H1 (cell line): ENCODE results near the gene UGT2B7. TPM values are rescaled to one million over a fixed set of nuclear protein-coding genes. Genes with fewer than 3 reads are reported as not detected.

Experiments used
- CTCF ChIA-PET: fragments of 300-600 bp; sonication (Branson Sonifier 250); formaldehyde crosslinking; loops from one replicate; lab custom pipeline; 2021; ENCODE audit not compliant: partially characterized antibody; lab: Charles Lee
- POLR2A ChIA-PET: fragments of 300-600 bp; sonication (Branson Sonifier 250); formaldehyde crosslinking; loops from one replicate; lab custom pipeline; 2021; ENCODE audit warnings: inconsistent platforms; ENCODE audit not compliant: partially characterized antibody; lab: Charles Lee
- DNase-seq, 2 experiments: peaks; one replicate each; pipeline versions ENCODE4 v3.0.0 to v3.0.0-alpha.2; 2010 to 2022; ENCODE audit warnings: low spot score in 2 of 2, low read depth in 1 of 2, mixed read lengths in 1 of 2
- FAIRE-seq: peaks from 2 replicates; lab custom pipeline; 2011; peaks lifted over from hg19 to GRCh38; lab: Jason Lieb, UNC
- H2AFZ ChIP-seq: 2 replicates; pipeline ENCODE4 v1.8.1; 2012; ENCODE audit warnings: low read length, inconsistent platforms
- H2AK5ac ChIP-seq: 2 replicates; pipeline ENCODE4 v1.6.1; 2013; ENCODE audit warnings: low read depth, low read length
- H2BK120ac ChIP-seq: replicated peaks from 2 replicates; pipeline ENCODE3; 2013; ENCODE audit warnings: low read depth, low read length, inconsistent platforms
- H2BK12ac ChIP-seq: 2 replicates; pipeline ENCODE4 v1.6.1; 2013; ENCODE audit warnings: low read depth, low read length
- H2BK15ac ChIP-seq: 2 replicates; pipeline ENCODE4 v1.6.1; 2013; ENCODE audit warnings: low read length
- H2BK20ac ChIP-seq: 2 replicates; pipeline ENCODE4 v1.6.1; 2013; ENCODE audit warnings: low read length
- H2BK5ac ChIP-seq: 2 replicates; pipeline ENCODE4 v1.6.1; 2013; ENCODE audit warnings: low read depth, low read length
- H3K14ac ChIP-seq: 2 replicates; pipeline ENCODE4 v1.6.1; 2013; ENCODE audit warnings: inconsistent platforms; ENCODE audit not compliant: insufficient read length
- H3K18ac ChIP-seq: 2 replicates; pipeline ENCODE4 v1.6.1; 2013; ENCODE audit warnings: low read length; ENCODE audit errors: extremely low read depth
- H3K23ac ChIP-seq: 2 replicates; pipeline ENCODE4 v1.6.1; 2013; ENCODE audit warnings: inconsistent platforms; ENCODE audit not compliant: insufficient read length
- H3K23me2 ChIP-seq: 2 replicates; pipeline ENCODE4 v1.6.1; 2013; ENCODE audit warnings: low read depth, low read length
- H3K27ac ChIP-seq: 2 replicates; pipeline ENCODE4 v1.6.1; 2011; ENCODE audit warnings: low read depth, low read length, inconsistent platforms
- H3K27me3 ChIP-seq, 4 experiments: replicated peaks in 1 of 4; 1 replicate in 1 of 4; 2 replicates in 3 of 4; pipeline versions ENCODE4 v1.6.1 to v1.8.1; 2011 to 2013; ENCODE audit warnings: low read length in 3 of 4, mild to moderate bottlenecking in 3 of 4, inconsistent platforms in 2 of 4, mixed read lengths in 2 of 4, moderate library complexity in 1 of 4; ENCODE audit not compliant: control insufficient read depth in 3 of 4, insufficient read depth in 3 of 4; ENCODE audit errors: extremely low read depth in 1 of 4
- H3K36me3 ChIP-seq, 4 experiments: 2 replicates each; pipeline versions ENCODE4 v1.6.1 to v1.8.1; 2011 to 2013; ENCODE audit warnings: mild to moderate bottlenecking in 4 of 4, low read length in 3 of 4, moderate library complexity in 2 of 4, control low read depth in 1 of 4, inconsistent platforms in 1 of 4; ENCODE audit not compliant: insufficient read depth in 4 of 4, control insufficient read depth in 2 of 4
- H3K4ac ChIP-seq: replicated peaks from 2 replicates; pipeline ENCODE3; 2013; ENCODE audit warnings: low read length, low read depth, mixed read lengths, inconsistent platforms; ENCODE audit not compliant: insufficient read length
- H3K4me1 ChIP-seq, 4 experiments: replicated peaks in 1 of 4; 1 replicate in 1 of 4; 2 replicates in 3 of 4; pipeline versions ENCODE4 v1.6.1 to v1.8.1; 2011 to 2013; ENCODE audit warnings: low read length in 3 of 4, inconsistent platforms in 2 of 4, mixed read lengths in 1 of 4; ENCODE audit not compliant: insufficient read depth in 4 of 4, control insufficient read depth in 3 of 4
- H3K4me2 ChIP-seq, 2 experiments: 2 replicates each; pipeline versions ENCODE4 v1.6.1 to v1.8.1; 2011 to 2013; ENCODE audit warnings: low read depth in 2 of 2, low read length in 2 of 2, control low read depth in 1 of 2, inconsistent platforms in 1 of 2, mild to moderate bottlenecking in 1 of 2; ENCODE audit not compliant: insufficient read depth in 1 of 2
- H3K4me3 ChIP-seq, 4 experiments: fragments of 200-600, 300-600 bp in 1 of 4; sonication (generic), shearing (Covaris generic), sonication (Bioruptor Twin) in 1 of 4; 2 replicates each; pipeline versions ENCODE4 v1.5.1 to v1.8.1; 2011 to 2016; ENCODE audit warnings: low read length in 4 of 4, low read depth in 3 of 4, control low read depth in 2 of 4, inconsistent platforms in 2 of 4, mild to moderate bottlenecking in 2 of 4, mixed read lengths in 1 of 4, moderate library complexity in 1 of 4; ENCODE audit not compliant: insufficient read depth in 2 of 4; ENCODE audit errors: extremely low read depth in 1 of 4
- H3K56ac ChIP-seq: replicated peaks from 2 replicates; pipeline ENCODE3; 2013; ENCODE audit warnings: low read depth, mild to moderate bottlenecking, mixed read lengths, low read length, inconsistent platforms; ENCODE audit not compliant: insufficient read length
- H3K79me1 ChIP-seq: 2 replicates; pipeline ENCODE4 v1.6.1; 2013; ENCODE audit warnings: low read depth, low read length, control low read depth
- H3K79me2 ChIP-seq, 2 experiments: 2 replicates each; pipeline versions ENCODE4 v1.6.1 to v1.8.1; 2012 to 2013; ENCODE audit warnings: low read length in 2 of 2, mild to moderate bottlenecking in 2 of 2, inconsistent platforms in 1 of 2; ENCODE audit not compliant: insufficient read depth in 2 of 2, control insufficient read depth in 1 of 2
- H3K9ac ChIP-seq, 4 experiments: replicated peaks in 1 of 4; 1 replicate in 1 of 4; 2 replicates in 3 of 4; pipeline versions ENCODE4 v1.6.1 to v1.8.1; 2011 to 2013; ENCODE audit warnings: low read depth in 3 of 4, low read length in 3 of 4, control low read depth in 2 of 4, mild to moderate bottlenecking in 2 of 4, moderate library complexity in 2 of 4, inconsistent platforms in 1 of 4; ENCODE audit errors: extremely low read depth in 1 of 4
- H3K9me3 ChIP-seq, 2 experiments: 2 replicates each; pipeline versions ENCODE4 v1.6.1 to v1.8.1; 2012 to 2013; ENCODE audit warnings: mild to moderate bottlenecking in 2 of 2, moderate library complexity in 2 of 2, control low read depth in 1 of 2, inconsistent platforms in 1 of 2, low read depth in 1 of 2, low read length in 1 of 2, mixed read lengths in 1 of 2; ENCODE audit not compliant: insufficient read depth in 2 of 2
- H4K20me1 ChIP-seq, 2 experiments: replicated peaks in 1 of 2; 2 replicates each; pipeline versions ENCODE3 to v1.8.1; 2011 to 2013; ENCODE audit warnings: inconsistent platforms in 2 of 2, low read length in 2 of 2, mild to moderate bottlenecking in 1 of 2; ENCODE audit not compliant: insufficient read depth in 2 of 2, control insufficient read depth in 1 of 2
- H4K5ac ChIP-seq: 2 replicates; pipeline ENCODE4 v1.6.1; 2013; ENCODE audit warnings: low read length, low read depth, mixed read lengths, inconsistent platforms; ENCODE audit not compliant: insufficient read length
- H4K8ac ChIP-seq: 2 replicates; pipeline ENCODE4 v1.8.0; 2013; ENCODE audit warnings: mild to moderate bottlenecking, moderate library complexity, low read length, inconsistent platforms; ENCODE audit not compliant: insufficient read depth; ENCODE audit errors: extremely low read depth
- H4K91ac ChIP-seq: replicated peaks from 2 replicates; pipeline ENCODE3; 2013; ENCODE audit warnings: low read length, mixed read lengths, inconsistent platforms; ENCODE audit not compliant: insufficient read length
- EP300 ChIP-seq, 2 experiments: IDR thresholded peaks; 1 replicate in 1 of 2; 2 replicates in 1 of 2; pipeline ENCODE4 v1.6.1; 2011 to 2012; ENCODE audit warnings: low read depth in 2 of 2, low read length in 2 of 2, mild to moderate bottlenecking in 2 of 2, borderline replicate concordance in 1 of 2, inconsistent platforms in 1 of 2, moderate library complexity in 1 of 2
- HDAC6 ChIP-seq: IDR thresholded peaks from one replicate; pipeline ENCODE4 v1.7.1; 2012; ENCODE audit warnings: low read depth, mild to moderate bottlenecking, inconsistent platforms, low read length, moderate library complexity
- NRF1 ChIP-seq: IDR thresholded peaks from 2 replicates; pipeline ENCODE4 v1.6.1; 2011; ENCODE audit warnings: mild to moderate bottlenecking, low read depth, low read length, improper control_type of control experiment
- SUZ12 ChIP-seq: fragments of 200-600 bp; sonication (generic); IDR thresholded peaks from 2 replicates; pipeline ENCODE4 v1.6.1; 2012; ENCODE audit warnings: mild to moderate bottlenecking, inconsistent platforms, low read length, moderate library complexity, mixed read lengths
- long read RNA-seq, 2 experiments: library from RNA in 1 of 2; library from capped mRNA in 1 of 2; stranded (forward); transcript quantifications; one replicate each; pipeline ENCODE4 v2.0.0, GENCODE V29; 2021; ENCODE audit warnings: inconsistent platforms in 1 of 2
- polyA minus RNA-seq, 3 experiments: library from RNA; depleted of rRNA, polyadenylated mRNA; stranded (reverse); fragments of >200 nt; gene quantifications; 1 replicate in 2 of 3; 2 replicates in 1 of 3; pipeline ENCODE4 v1.2.3, GENCODE V29; 2011
- polyA plus RNA-seq, 7 experiments: library from polyadenylated mRNA; depleted of rRNA in 3 of 7; stranded (reverse) in 5 of 7; unstranded in 2 of 7; fragments of >200 nt in 5 of 7; fragments of 200-250 nt in 2 of 7; gene quantifications; 1 replicate in 5 of 7; 2 replicates in 1 of 7; 4 replicates in 1 of 7; pipeline versions ENCODE4 v1.2.1 to v1.2.3, GENCODE V29; 2011 to 2013; ENCODE audit warnings: missing spikeins in 2 of 7, mixed read lengths in 2 of 7
- total RNA-seq: library from RNA; stranded (reverse); fragmentation: NEBNext Ultra II Directional; extraction: Animal tissue kit (Norgen Biotek cat#: 25700); gene quantifications from 2 replicates; pipeline ENCODE4 v1.2.1, GENCODE V29; 2021

The UGT2B7 gene
- not detected in 2 replicates for total RNA-seq
- polyA plus RNA-seq (2011; rRNA removed): not detected in 2 replicates
- not detected for polyA plus RNA-seq (2011; cell fraction: cytosol; rRNA removed)
- polyA plus RNA-seq (2011; cell fraction: nucleus; rRNA removed): not detected
- polyA plus RNA-seq (2012, experiment 1 of 2): not detected in 4 replicates
- not detected for polyA plus RNA-seq (2012, experiment 2 of 2)
- not detected for polyA plus RNA-seq (2013, experiment 1 of 2)
- not detected for polyA plus RNA-seq (2013, experiment 2 of 2)
- not detected in 2 replicates for polyA minus RNA-seq (2011; rRNA and poly(A)+ RNA removed)
- polyA minus RNA-seq (2011; cell fraction: cytosol; rRNA and poly(A)+ RNA removed): not detected
- polyA minus RNA-seq (2011; cell fraction: nucleus; rRNA and poly(A)+ RNA removed): not detected
- long read RNA-seq, experiment 1: 0 reads
- long read RNA-seq, experiment 2: 0 reads

GRCh38 chr4:69096111-69096656 is at the start of gene UGT2B7:
Gene UGT2B7, plus strand, starts transcription at chr4:69096474. Its CDS starts 47 bp downstream, at chr4:69096521.
- H3K36me3 ChIP-seq: no peaks in the 10 kb centered on the region
- H4K20me1 ChIP-seq: no peaks in the 10 kb centered on the region
- H2BK5ac ChIP-seq: no peak within 1 kb of the TSS
- H3K18ac ChIP-seq: no peak within 1 kb of the TSS
- H3K9ac ChIP-seq: no peak within 1 kb of the TSS
- H3K9me3 ChIP-seq: no peaks in the 10 kb centered on the region
- H4K8ac ChIP-seq: no peak within 1 kb of the TSS
- H2BK15ac ChIP-seq: no peak within 1 kb of the TSS
- H3K56ac ChIP-seq: no peak within 1 kb of the TSS
- H4K5ac ChIP-seq: no peak within 1 kb of the TSS
- H3K23me2 ChIP-seq: no peaks in the 10 kb centered on the region
- H2AK5ac ChIP-seq: no peak within 1 kb of the TSS
- FAIRE-seq (no peak), DNase-seq (no peak)
- no peaks in the 10 kb centered on the region for H3K27me3 ChIP-seq
- POLR2A ChIA-PET: no interaction called here
- no peak within 1 kb of the TSS for H3K4me2 ChIP-seq
- no peak within 1 kb of the TSS for H3K27ac ChIP-seq
- H3K79me1 ChIP-seq: no peaks in the 10 kb centered on the region
- no peak within 1 kb of the TSS for H3K4me3 ChIP-seq
- H2BK20ac ChIP-seq: no peak within 1 kb of the TSS
- no peak within 1 kb of the TSS for H3K14ac ChIP-seq
- no peak within 1 kb of the TSS for H3K23ac ChIP-seq
- H2BK12ac ChIP-seq: no peak within 1 kb of the TSS
- H3K79me2 ChIP-seq: no peaks in the 10 kb centered on the region
- no peaks in the 10 kb centered on the region for H3K4me1 ChIP-seq
- H4K91ac ChIP-seq: no peak within 1 kb of the TSS
- H3K4ac ChIP-seq: no peak within 1 kb of the TSS
- CTCF ChIA-PET: no interaction called here
- no peak within 1 kb of the TSS for H2AFZ ChIP-seq
- no peak within 1 kb of the TSS for H2BK120ac ChIP-seq
- TF ChIP-seq SUZ12 (no peak), HDAC6 (no peak), EP300 (IDR thresholded peaks at IDR 0.05; ENCODE audit: borderline replicate concordance in 1 of 2, low read depth in 2 of 2, low read length in 2 of 2) (no peak), NRF1 (no peak)
